HepG2 (cell line): ENCODE data around the gene PHKB. TPM values are rescaled to one million over a fixed set of nuclear protein-coding genes. Genes with fewer than 3 reads are reported as not detected.

Source experiments
- BCL3 ChIP-seq: sonication (generic); formaldehyde crosslinking; IDR thresholded peaks from 2 replicates; pipeline ENCODE4 v1.5.1; 2020; ENCODE audit warnings: mild to moderate bottlenecking, missing genetic modification reagents, moderate library complexity
- BCL6 ChIP-seq: IDR thresholded peaks from 2 replicates; pipeline ENCODE4 v1.6.1; 2016; ENCODE audit warnings: missing genetic modification reagents, missing compliant biosample characterization
- CCAR2 ChIP-seq: fragments of 200-400 bp; formaldehyde crosslinking; optimal IDR thresholded peaks from 2 replicates; pipeline ENCODE3; 2018; ENCODE audit warnings: low read depth, mild to moderate bottlenecking, low read length, moderate library complexity
- CREB1 ChIP-seq, 2 experiments: fragments of 450-650 bp in 1 of 2; IDR thresholded peaks; 2 replicates each; pipeline ENCODE4 v1.6.1; 2016 to 2017; ENCODE audit warnings: control low read depth in 1 of 2, mild to moderate bottlenecking in 1 of 2, missing compliant biosample characterization in 1 of 2, missing genetic modification characterization in 1 of 2
- DZIP1 ChIP-seq: sonication (generic); formaldehyde crosslinking; IDR thresholded peaks from 2 replicates; pipeline ENCODE4 v1.5.0; 2020; ENCODE audit warnings: mild to moderate bottlenecking, missing genetic modification reagents
- ERF ChIP-seq: IDR thresholded peaks from 2 replicates; pipeline ENCODE4 v1.6.1; 2018; ENCODE audit warnings: missing biosample characterization, missing genetic modification reagents
- HNRNPUL1 ChIP-seq: fragments of 200-400 bp; formaldehyde crosslinking; IDR thresholded peaks from 2 replicates; pipeline ENCODE4 v1.6.1; 2017; ENCODE audit warnings: low read depth, mild to moderate bottlenecking, low read length, moderate library complexity
- KLF13 ChIP-seq: sonication (generic); formaldehyde crosslinking; IDR thresholded peaks from 2 replicates; pipeline ENCODE4 v1.4.0; 2020; ENCODE audit warnings: mild to moderate bottlenecking, missing genetic modification reagents
- MED1 ChIP-seq: sonication (generic); formaldehyde crosslinking; IDR thresholded peaks from 2 replicates; pipeline ENCODE4 v1.4.0; 2020; ENCODE audit warnings: missing genetic modification reagents
- MXD4 ChIP-seq: IDR thresholded peaks from 2 replicates; pipeline ENCODE4 v1.6.1; 2016; ENCODE audit warnings: mild to moderate bottlenecking, missing biosample characterization, missing genetic modification reagents
- PATZ1 ChIP-seq: sonication (generic); formaldehyde crosslinking; IDR thresholded peaks from 2 replicates; pipeline ENCODE4 v1.4.0; 2020; ENCODE audit warnings: missing genetic modification reagents
- PHF8 ChIP-seq: sonication (generic); formaldehyde crosslinking; IDR thresholded peaks from 2 replicates; pipeline ENCODE4 v1.5.0; 2020; ENCODE audit warnings: missing genetic modification reagents
- RARG ChIP-seq: sonication (generic); formaldehyde crosslinking; IDR thresholded peaks from 2 replicates; pipeline ENCODE4 v1.4.0; 2020; ENCODE audit warnings: low read depth, mild to moderate bottlenecking, missing genetic modification reagents
- RBFOX2 ChIP-seq: fragments of 200-400 bp; formaldehyde crosslinking; IDR thresholded peaks from 2 replicates; pipeline ENCODE4 v1.6.1; 2017; ENCODE audit warnings: low read depth, mild to moderate bottlenecking, low read length
- RORA ChIP-seq: sonication (generic); formaldehyde crosslinking; IDR thresholded peaks from 2 replicates; pipeline ENCODE4 v1.5.0; 2020; ENCODE audit warnings: mild to moderate bottlenecking, missing genetic modification reagents, moderate library complexity
- THAP8 ChIP-seq: sonication (generic); formaldehyde crosslinking; IDR thresholded peaks from 2 replicates; pipeline ENCODE4 v1.5.1; 2020; ENCODE audit warnings: missing genetic modification reagents, mild to moderate bottlenecking, borderline replicate concordance
- ZBTB26 ChIP-seq: IDR thresholded peaks from 2 replicates; pipeline ENCODE4 v1.6.1; 2016; ENCODE audit warnings: missing compliant biosample characterization, missing genetic modification reagents, borderline replicate concordance
- ZBTB38 ChIP-seq: sonication (generic); formaldehyde crosslinking; IDR thresholded peaks from 2 replicates; pipeline ENCODE4 v1.5.1; 2020; ENCODE audit warnings: mild to moderate bottlenecking, missing genetic modification reagents
- ZNF235 ChIP-seq: sonication (generic); formaldehyde crosslinking; IDR thresholded peaks from 2 replicates; pipeline ENCODE4 v1.8.1; 2023; ENCODE audit warnings: mild to moderate bottlenecking, missing genetic modification reagents, borderline replicate concordance
- ZNF350 ChIP-seq: sonication (generic); formaldehyde crosslinking; IDR thresholded peaks from 2 replicates; pipeline ENCODE4 v1.4.0; 2020; ENCODE audit warnings: mild to moderate bottlenecking, low read depth, missing genetic modification reagents, borderline replicate concordance
- ZZZ3 ChIP-seq: sonication (generic); formaldehyde crosslinking; IDR thresholded peaks from 2 replicates; pipeline ENCODE4 v1.4.0; 2020; ENCODE audit warnings: missing genetic modification reagents, mild to moderate bottlenecking, borderline replicate concordance
- polyA plus RNA-seq, 8 experiments: library from polyadenylated mRNA; depleted of rRNA in 3 of 8; stranded (reverse) in 7 of 8; unstranded in 1 of 8; fragments of >200 nt; fragmentation: Illumina TruSeq in 4 of 8; extraction: Trizol in 4 of 8; gene quantifications; 2 replicates each; pipeline versions ENCODE4 v1.2.1 to v1.2.3, GENCODE V29; 2011 to 2016; ENCODE audit warnings: low read depth in 4 of 8, missing spikeins in 1 of 8, mixed read lengths in 1 of 8; ENCODE audit not compliant: insufficient read depth in 1 of 8
- total RNA-seq, 5 experiments: library from RNA; depleted of rRNA; stranded (reverse); fragments of >200 nt; fragmentation: Illumina TruSeq; extraction: Trizol; gene quantifications; 2 replicates each; pipeline ENCODE4 v1.2.3, GENCODE V29; 2016; ENCODE audit warnings: low read depth in 1 of 5

Gene PHKB
- total and polyA plus RNA-seq, 2 of the 13 experiments (the other 11 are each of a cell fraction or from before 2014, with no cell fraction given) = 66.0 to 80.8 TPM

- TF ChIP-seq PHF8 (CRISPR knock-in tag) (peak; percentile 88), MED1 (CRISPR knock-in tag) (peak; percentile 73), ZBTB38 (CRISPR knock-in tag) (peak; percentile 52), THAP8 (CRISPR knock-in tag) (no peak), KLF13 (0 out of 2 replicates have a peak, but pooled peaks have one; percentile 32), ERF (CRISPR knock-in tag) (peak; percentile 83), ZNF350 (CRISPR knock-in tag) (peak; percentile 16), PATZ1 (CRISPR knock-in tag) (peak; percentile 86), CCAR2 (no peak), MXD4 (CRISPR knock-in tag) (peak; percentile 87), HNRNPUL1 (peak; percentile 60; the same call in 1 of the 2 replicates), RORA (no peak), ZNF235 (CRISPR knock-in tag) (no peak), RARG (CRISPR knock-in tag) (no peak), ZBTB26 (CRISPR knock-in tag) (0 out of 2 replicates have a peak, but pooled peaks have one; percentile 51), DZIP1 (CRISPR knock-in tag) (peak; percentile 96), BCL6 (CRISPR knock-in tag) (peak; percentile 61), ZZZ3 (CRISPR knock-in tag) (no peak), RBFOX2 (peak; percentile 97), CREB1 (IDR thresholded peaks at IDR 0.05) (peak; percentile 54), CREB1 (CRISPR knock-in tag; IDR thresholded peaks at IDR 0.05) (0 out of 2 replicates have a peak, but pooled peaks have one; percentile 30), BCL3 (CRISPR knock-in tag) (peak; percentile 70; the same call in 1 of the 2 replicates)
These were observed at the start of gene PHKB, which contains the start of gene ITFG1 (continued) for GRCh38 chr16:47460711-47461597.
